ENCODE data around the gene MGAT4B.

Gene MGAT4B

DNA sequence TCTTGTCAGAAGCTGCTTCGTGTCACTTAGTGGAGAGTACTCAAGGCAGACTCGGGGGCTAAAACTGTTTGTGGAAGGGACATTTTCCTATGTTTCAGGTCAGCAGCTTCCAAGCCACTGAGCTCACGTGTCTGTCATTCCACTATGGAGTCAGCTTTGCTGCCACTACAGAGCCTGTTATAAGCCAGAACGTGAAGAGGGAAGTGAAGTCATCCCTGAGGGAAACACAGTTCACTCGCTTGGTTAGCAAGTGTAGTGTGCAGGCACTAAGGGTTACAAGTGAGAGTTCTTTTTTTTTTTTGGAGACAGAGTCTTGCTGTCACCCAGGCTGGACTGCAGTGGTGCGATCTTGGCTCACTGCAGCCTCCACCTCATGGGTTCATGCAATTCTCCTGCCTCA, 37.4 kb downstream of the MGAT4B start:
- no peak for DNase-seq (ENCODE audit: low read depth)
- no peak overlapping the region for H3K4me3 ChIP-seq (ENCODE audit: low read depth, low read length)
- TF ChIP-seq, protein P1, sequence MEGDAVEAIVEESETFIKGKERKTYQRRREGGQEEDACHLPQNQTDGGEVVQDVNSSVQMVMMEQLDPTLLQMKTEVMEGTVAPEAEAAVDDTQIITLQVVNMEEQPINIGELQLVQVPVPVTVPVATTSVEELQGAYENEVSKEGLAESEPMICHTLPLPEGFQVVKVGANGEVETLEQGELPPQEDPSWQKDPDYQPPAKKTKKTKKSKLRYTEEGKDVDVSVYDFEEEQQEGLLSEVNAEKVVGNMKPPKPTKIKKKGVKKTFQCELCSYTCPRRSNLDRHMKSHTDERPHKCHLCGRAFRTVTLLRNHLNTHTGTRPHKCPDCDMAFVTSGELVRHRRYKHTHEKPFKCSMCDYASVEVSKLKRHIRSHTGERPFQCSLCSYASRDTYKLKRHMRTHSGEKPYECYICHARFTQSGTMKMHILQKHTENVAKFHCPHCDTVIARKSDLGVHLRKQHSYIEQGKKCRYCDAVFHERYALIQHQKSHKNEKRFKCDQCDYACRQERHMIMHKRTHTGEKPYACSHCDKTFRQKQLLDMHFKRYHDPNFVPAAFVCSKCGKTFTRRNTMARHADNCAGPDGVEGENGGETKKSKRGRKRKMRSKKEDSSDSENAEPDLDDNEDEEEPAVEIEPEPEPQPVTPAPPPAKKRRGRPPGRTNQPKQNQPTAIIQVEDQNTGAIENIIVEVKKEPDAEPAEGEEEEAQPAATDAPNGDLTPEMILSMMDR (IDR thresholded peaks at IDR 0.05; ENCODE audit: control insufficient read depth, extremely low read depth, insufficient read depth), result no peak

DNA sequence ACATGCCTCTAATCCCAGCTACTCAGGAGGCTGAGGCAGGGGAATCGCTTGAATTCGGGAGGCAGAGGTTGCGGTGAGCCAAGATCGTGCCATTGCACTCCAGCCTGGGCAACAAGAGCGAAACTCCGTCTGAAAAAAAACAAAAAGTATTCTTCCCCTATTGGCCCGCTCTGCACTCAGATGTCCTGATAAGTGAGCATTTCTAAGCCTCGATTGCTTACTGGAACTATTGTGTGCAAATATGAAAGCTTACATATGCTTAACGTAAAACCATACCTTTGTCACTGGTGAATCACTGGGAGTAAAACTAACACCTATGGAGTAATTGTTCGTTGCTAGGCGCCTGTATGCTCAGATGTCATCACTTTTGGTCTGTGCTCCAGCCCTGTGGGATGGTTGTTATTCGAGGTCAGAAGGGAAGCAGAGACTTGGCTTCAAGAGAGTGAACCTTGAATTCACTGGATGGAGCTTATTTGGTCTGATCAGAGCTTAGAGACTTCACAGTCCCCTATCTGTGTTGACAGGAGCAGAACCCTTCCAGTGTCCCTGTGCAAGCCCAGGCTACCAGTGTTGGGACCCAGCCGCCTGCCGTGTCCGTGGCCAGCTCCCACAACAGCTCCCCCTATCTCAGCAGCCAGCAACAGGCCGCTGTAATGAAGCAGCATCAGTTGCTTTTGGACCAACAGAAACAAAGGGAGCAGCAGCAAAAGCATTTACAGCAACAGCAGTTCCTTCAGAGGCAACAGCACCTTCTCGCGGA, 38.2 kb downstream of the MGAT4B start:
- no peak overlapping the region for H3K4me3 ChIP-seq (ENCODE audit: low read depth, low read length)
- no peak for DNase-seq (ENCODE audit: low read depth)
- TF ChIP-seq, protein P1 (IDR thresholded peaks at IDR 0.05; ENCODE audit: control insufficient read depth, extremely low read depth, insufficient read depth), result no peak

DNA sequence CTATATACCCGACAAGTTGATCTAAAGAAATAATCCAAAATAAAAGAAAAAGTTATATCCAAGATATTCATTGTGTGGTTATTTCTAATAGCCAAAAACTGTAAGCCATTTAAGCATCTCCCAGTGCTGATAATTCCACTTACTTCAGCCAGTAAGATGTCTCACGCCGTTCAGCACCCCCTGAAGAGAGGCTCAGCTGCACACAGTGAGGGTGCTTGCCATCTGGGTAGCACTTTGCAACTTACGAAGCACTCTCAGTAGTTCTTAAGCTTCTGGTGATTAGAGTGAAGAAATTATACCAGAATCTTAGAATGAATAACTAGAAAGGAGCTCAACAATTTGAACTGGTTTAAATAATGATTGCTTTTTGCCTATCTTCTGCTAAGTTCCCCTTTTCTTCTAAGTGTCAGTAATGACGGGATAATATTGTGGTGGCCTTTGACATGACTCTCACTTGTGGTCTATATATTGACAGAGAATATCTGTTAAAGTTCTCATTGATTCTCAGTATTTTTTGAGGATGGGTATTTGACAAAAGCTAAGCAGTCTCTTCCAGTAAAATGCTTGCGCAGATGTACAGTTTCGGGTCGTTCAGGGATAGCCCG, 39.1 kb downstream of the MGAT4B start:
- TF ChIP-seq, protein P1 (IDR thresholded peaks at IDR 0.05; ENCODE audit: control insufficient read depth, extremely low read depth, insufficient read depth), result no peak
- no peak for DNase-seq (ENCODE audit: low read depth)
- no peak overlapping the region for H3K4me3 ChIP-seq (ENCODE audit: low read depth, low read length)

DNA sequence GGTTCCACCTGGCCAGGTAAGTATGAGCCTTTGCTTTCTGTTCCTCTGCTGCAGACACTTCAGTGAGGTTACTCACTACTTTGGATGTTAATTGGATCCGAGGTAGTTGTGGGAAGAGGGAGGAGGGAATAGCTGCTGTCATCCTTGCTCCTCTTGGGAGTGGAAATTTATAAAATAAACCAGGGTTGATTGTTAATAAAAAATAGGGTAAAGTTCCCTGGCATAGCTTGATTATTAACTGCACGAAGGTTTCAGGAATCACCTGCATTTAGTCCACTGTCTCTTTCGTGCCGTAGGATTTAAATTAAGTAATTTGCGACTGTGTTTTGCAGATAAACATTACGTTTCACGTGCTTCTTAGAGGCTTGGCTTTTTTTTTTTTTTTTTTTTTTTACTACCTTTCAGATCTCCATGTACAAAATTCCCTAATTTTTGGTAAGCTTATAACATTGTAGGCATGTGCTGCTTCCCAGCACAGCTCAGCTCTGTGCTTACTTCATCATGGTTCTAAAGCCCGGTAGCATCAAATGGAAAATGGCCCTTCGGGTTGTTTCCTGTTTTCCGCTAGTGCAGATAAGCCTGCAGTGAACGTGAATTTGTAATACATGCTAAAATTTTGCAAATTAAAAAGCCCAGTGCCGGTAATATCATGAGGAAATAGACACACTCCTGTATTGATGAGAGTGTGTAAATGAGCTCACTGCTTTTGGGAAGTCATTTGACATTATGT, 39.8 kb downstream of the MGAT4B start:
- no peak for DNase-seq (ENCODE audit: low read depth)
- TF ChIP-seq, protein P1 (IDR thresholded peaks at IDR 0.05; ENCODE audit: control insufficient read depth, extremely low read depth, insufficient read depth), result no peak
- no peak overlapping the region for H3K4me3 ChIP-seq (ENCODE audit: low read depth, low read length)

DNA sequence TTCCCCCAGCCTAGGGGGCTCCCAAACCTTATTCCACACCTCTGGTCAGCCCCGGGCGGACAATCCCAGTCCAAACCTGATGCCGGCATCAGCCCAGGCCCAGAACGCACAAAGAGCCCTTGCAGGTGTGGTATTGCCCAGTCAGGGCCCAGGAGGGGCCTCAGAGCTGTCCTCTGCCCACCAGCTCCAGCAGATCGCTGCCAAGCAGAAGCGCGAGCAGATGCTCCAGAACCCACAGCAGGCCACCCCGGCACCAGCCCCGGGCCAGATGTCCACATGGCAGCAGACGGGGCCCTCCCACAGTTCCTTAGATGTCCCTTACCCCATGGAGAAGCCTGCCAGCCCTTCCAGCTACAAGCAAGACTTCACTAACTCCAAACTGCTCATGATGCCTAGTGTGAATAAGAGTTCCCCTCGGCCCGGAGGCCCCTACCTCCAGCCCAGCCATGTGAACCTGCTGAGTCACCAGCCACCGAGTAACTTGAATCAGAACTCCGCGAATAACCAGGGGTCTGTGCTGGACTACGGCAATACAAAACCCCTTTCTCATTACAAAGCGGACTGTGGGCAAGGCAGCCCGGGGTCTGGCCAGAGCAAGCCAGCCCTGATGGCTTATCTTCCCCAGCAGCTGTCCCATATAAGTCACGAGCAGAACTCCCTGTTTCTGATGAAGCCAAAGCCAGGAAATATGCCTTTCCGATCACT, 40.5 kb downstream of the MGAT4B start:
- H3K4me3 ChIP-seq (ENCODE audit: low read depth, low read length), result no peak overlapping the region
- no peak for DNase-seq (ENCODE audit: low read depth)
- TF ChIP-seq, protein P1 (IDR thresholded peaks at IDR 0.05; ENCODE audit: control insufficient read depth, extremely low read depth, insufficient read depth), result no peak

DNA sequence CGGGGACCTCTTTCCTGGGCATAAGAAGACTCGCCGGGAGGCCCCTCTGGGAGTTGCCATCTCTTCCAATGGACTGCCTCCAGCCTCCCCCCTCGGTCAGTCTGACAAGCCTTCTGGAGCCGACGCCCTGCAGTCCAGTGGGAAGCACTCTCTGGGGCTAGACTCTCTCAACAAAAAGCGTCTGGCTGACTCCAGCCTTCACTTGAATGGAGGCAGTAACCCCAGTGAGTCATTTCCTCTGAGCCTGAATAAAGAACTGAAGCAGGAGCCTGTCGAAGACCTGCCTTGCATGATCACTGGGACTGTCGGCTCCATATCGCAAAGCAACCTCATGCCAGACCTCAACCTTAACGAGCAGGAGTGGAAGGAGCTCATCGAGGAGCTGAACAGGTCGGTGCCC, 41.3 kb downstream of the MGAT4B start:
- DNase-seq (ENCODE audit: low read depth), result no peak
- TF ChIP-seq, protein P1 (IDR thresholded peaks at IDR 0.05; ENCODE audit: control insufficient read depth, extremely low read depth, insufficient read depth), result no peak
- H3K4me3 ChIP-seq (ENCODE audit: low read depth, low read length), result no peak overlapping the region

Measured in LNCaP clone FGC (cell line).